OCI-LY7 (cell line): Measurements from ENCODE around the gene STK16. TPM values are rescaled to one million over a fixed set of nuclear protein-coding genes. Genes with fewer than 3 reads are reported as not detected.
A peak's percentile ranks its signal among the peaks of the same experiment; 100 is the strongest.

Experiments
- BruUV-seq: library from RNA; stranded (reverse); fragments of 400-500 nt; replicated peaks from 2 replicates; lab custom pipeline; 2021; lab: Mats Ljungman, UMichigan
- CTCF ChIA-PET: fragments of 300-600 bp; sonication (Branson Sonifier 250); formaldehyde crosslinking; loops from one replicate; lab custom pipeline; 2022; ENCODE audit warnings: antibody characterized with exemption; ENCODE audit not compliant: unreplicated experiment; lab: Charles Lee
- POLR2A ChIA-PET: fragments of 300-600 bp; sonication (Branson Sonifier 250); formaldehyde crosslinking; loops from one replicate; lab custom pipeline; 2022; ENCODE audit warnings: antibody characterized with exemption; lab: Charles Lee
- DNase-seq: peaks from one replicate; pipeline ENCODE4 v3.0.0-alpha.2; 2015; ENCODE audit warnings: low spot score
- H2AFZ ChIP-seq: fragments of 200-600 bp; sonication (generic), shearing (Covaris generic); 2 replicates; pipeline ENCODE4 v1.6.1; 2014; ENCODE audit warnings: mild to moderate bottlenecking, antibody characterized with exemption, low read length, moderate library complexity
- H3K27ac ChIP-seq: fragments of 200-600 bp; sonication (generic); 2 replicates; pipeline ENCODE4 v1.5.1; 2014; ENCODE audit warnings: mixed run types, low read depth, mild to moderate bottlenecking, moderate library complexity, low read length, inconsistent platforms; ENCODE audit not compliant: poor library complexity, severe bottlenecking
- H3K36me3 ChIP-seq: fragments of 200-600 bp; sonication (generic); 2 replicates; pipeline ENCODE4 v1.6.1; 2014; ENCODE audit warnings: mild to moderate bottlenecking, antibody characterized with exemption, low read length, moderate library complexity, mixed read lengths; ENCODE audit not compliant: insufficient read depth
- H3K4me1 ChIP-seq: fragments of 200-600 bp; sonication (generic); 2 replicates; pipeline ENCODE4 v1.5.1; 2014; ENCODE audit warnings: mild to moderate bottlenecking, low read length; ENCODE audit not compliant: insufficient read depth, poor library complexity, severe bottlenecking
- H3K4me2 ChIP-seq: fragments of 200-600 bp; sonication (generic); 2 replicates; pipeline ENCODE4 v1.6.1; 2014; ENCODE audit warnings: mild to moderate bottlenecking, low read length
- H3K4me3 ChIP-seq: fragments of 200-600 bp; sonication (generic); 2 replicates; pipeline ENCODE4 v1.5.1; 2014; ENCODE audit warnings: mild to moderate bottlenecking, low read depth, low read length; ENCODE audit not compliant: poor library complexity, severe bottlenecking
- H3K79me2 ChIP-seq: fragments of 200-600 bp; sonication (generic); 2 replicates; pipeline ENCODE4 v1.6.1; 2016; ENCODE audit warnings: low read depth, mild to moderate bottlenecking, low read length, moderate library complexity, mixed read lengths; ENCODE audit not compliant: insufficient read depth
- H3K9me2 ChIP-seq: fragments of 200-600 bp; sonication (generic); 2 replicates; pipeline ENCODE4 v1.6.1; 2016; ENCODE audit warnings: mild to moderate bottlenecking, low read length, mixed read lengths; ENCODE audit not compliant: insufficient read depth
- H3K9me3 ChIP-seq: fragments of 200-600 bp; sonication (generic); 2 replicates; pipeline ENCODE4 v1.6.1; 2014; ENCODE audit warnings: mild to moderate bottlenecking, mixed run types, low read length, mixed read lengths
- H4K20me1 ChIP-seq: fragments of 200-600 bp; sonication (generic); 2 replicates; pipeline ENCODE4 v1.6.1; 2014; ENCODE audit warnings: mild to moderate bottlenecking, antibody characterized with exemption, low read length, moderate library complexity, mixed read lengths; ENCODE audit not compliant: insufficient read depth
- EZH2phosphoT487 ChIP-seq: fragments of 200-600 bp; sonication (generic); IDR thresholded peaks from 2 replicates; pipeline ENCODE4 v1.6.1; 2018; ENCODE audit warnings: low read depth, borderline replicate concordance, mild to moderate bottlenecking, mixed run types, antibody characterized with exemption, low read length, moderate library complexity, mixed read lengths
- intact Hi-C: fragments of 100-400 bp; cut with micrococcal nuclease; formaldehyde crosslinking; loops from one replicate; pipeline ENCODE4 v1.10.0; 2022; ENCODE audit not compliant: unreplicated experiment
- total RNA-seq, 2 experiments: library from RNA; depleted of rRNA in 1 of 2; stranded (reverse); fragments of >200 nt in 1 of 2; shearing (Covaris generic) in 1 of 2; gene quantifications; 2 replicates each; pipeline ENCODE4 v1.2.3, GENCODE V29; 2014 to 2022
- TF ChIP-seq, protein P1 (sequence below): fragments of 200-600 bp; sonication (generic); conservative IDR thresholded peaks from 2 replicates; pipeline ENCODE4 v1.5.1; 2014; ENCODE audit warnings: mild to moderate bottlenecking, antibody characterized with exemption, low read length, moderate library complexity, mixed read lengths

The STK16 gene
- total RNA-seq, 2 experiments from 2014 or later = 23.4 to 39.5 TPM

DNA sequence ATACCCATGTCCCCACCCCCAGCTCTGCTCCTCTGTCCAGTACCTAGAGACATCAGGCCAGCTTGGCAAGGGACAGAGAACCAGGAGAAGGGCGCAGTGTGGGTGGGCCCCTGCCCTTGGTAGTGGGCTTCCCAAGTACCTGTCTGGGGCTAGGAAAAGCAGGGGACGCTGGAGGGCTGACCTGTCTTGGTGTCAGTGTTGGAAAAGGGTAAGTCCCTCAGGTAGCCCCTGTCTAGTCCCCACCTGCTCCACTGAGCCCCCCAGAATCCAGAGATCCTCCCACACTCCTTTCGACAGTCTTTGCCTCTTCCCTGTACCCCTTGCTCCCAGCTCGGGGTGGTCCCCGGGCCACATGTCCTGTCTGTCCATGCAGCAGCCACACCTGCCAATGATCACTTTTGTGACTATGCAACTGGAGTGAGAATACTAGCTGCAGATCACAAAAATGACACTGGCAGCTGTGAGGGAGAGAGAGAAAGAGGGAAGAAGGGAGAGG is 48.5 kb downstream of the STK16 start:
- CTCF ChIA-PET = no interaction called here
- Histone ChIP-seq H3K27ac (no peak overlapping the region), H3K4me1 (peaks cover 21% of the 10 kb centered on the region), H3K9me2 (no peaks in the 10 kb centered on the region), H4K20me1 (no peaks in the 10 kb centered on the region), H3K4me2 (no peak overlapping the region; the same call in 1 of the 2 replicates), H3K9me3 (no peaks in the 10 kb centered on the region), H3K36me3 (no peaks in the 10 kb centered on the region), H3K4me3 (no peak overlapping the region), H3K79me2 (no peaks in the 10 kb centered on the region), H2AFZ (no peak overlapping the region; the same call in 1 of the 2 replicates)
- intact Hi-C loops = loop anchor here (2.0 kb wide), 2 partner anchors 117 to 235 kb away; partner anchors contain the start of gene CNPPD1
- TF ChIP-seq, protein P1, sequence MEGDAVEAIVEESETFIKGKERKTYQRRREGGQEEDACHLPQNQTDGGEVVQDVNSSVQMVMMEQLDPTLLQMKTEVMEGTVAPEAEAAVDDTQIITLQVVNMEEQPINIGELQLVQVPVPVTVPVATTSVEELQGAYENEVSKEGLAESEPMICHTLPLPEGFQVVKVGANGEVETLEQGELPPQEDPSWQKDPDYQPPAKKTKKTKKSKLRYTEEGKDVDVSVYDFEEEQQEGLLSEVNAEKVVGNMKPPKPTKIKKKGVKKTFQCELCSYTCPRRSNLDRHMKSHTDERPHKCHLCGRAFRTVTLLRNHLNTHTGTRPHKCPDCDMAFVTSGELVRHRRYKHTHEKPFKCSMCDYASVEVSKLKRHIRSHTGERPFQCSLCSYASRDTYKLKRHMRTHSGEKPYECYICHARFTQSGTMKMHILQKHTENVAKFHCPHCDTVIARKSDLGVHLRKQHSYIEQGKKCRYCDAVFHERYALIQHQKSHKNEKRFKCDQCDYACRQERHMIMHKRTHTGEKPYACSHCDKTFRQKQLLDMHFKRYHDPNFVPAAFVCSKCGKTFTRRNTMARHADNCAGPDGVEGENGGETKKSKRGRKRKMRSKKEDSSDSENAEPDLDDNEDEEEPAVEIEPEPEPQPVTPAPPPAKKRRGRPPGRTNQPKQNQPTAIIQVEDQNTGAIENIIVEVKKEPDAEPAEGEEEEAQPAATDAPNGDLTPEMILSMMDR = no peak
- DNase-seq = no peak
- POLR2A ChIA-PET = interaction anchor here (1.0 to 3.2 kb wide), 4 partner anchors 13 to 400 kb away, joined by 3 to 13 read pairs (median 10); no protein-coding TSS in a partner anchor
- BruUV-seq = no TSS peak

DNA sequence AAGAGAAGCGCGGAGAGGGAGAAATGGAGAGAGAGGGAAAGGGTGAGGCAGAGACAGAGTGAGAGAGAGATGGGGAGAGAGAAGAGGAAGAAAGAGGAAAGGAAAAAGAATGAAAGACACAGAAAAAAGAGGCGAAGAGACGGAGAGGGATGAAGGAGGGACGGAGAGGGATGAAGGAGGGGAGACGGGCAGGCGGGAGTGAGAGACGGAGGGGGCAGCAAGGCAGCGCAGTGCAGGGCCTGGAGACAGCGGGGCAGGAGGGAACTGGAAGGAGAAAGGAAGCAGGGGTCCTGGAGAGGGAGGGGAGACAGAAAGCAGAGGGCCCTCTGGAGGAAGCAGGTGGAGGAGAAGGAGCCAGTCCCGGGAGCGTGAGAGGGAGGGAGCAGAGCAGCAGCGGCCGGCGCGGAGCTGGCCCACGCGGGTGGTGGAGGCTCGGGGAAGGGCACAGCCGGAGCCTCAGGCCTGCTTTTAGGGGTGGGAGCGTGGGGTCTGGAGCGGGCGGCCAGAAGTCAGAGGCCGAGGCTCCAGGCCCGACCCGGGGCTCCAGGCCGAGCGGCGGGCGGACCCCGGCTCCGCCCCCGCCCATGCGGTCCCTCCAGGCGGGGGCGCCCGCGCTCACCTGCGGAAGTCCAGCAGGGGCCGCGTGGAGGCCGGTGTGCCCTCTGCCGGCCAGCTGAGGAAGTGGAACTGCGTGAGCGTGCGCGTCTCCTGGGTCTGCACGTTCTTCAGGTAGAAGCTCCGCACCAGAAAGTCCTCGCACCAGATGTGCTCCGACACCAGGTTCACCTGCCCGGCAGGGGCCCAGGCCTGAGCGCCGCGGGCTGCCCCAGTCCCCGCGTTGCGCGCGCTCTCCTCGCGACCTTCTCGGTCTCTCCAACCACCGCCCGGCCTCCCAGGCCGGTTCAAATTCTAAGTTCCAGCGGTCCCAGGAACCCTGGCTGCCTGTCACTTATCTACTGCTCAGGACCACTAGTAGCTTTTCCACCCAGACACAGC is 49.4 kb downstream of the STK16 start:
- Histone ChIP-seq H3K36me3 (no peaks in the 10 kb centered on the region), H3K27ac (no peak overlapping the region), H3K4me2 (peak overlapping the region; percentile 76), H2AFZ (peak overlapping the region; percentile 79), H3K9me3 (no peaks in the 10 kb centered on the region), H3K4me3 (peak overlapping the region; percentile 64), H3K9me2 (no peaks in the 10 kb centered on the region), H3K4me1 (peaks cover 21% of the 10 kb centered on the region), H4K20me1 (no peaks in the 10 kb centered on the region), H3K79me2 (no peaks in the 10 kb centered on the region)
- ChIA-PET POLR2A (interaction anchor here (0.6 to 3.2 kb wide), 15 partner anchors 10 to 401 kb away, joined by 3 to 13 read pairs (median 3); partner anchors contain the start of genes ANKZF1, ATG9A, CNPPD1 and DNAJB2), CTCF (interaction anchor here (0.5 to 1.8 kb wide), 17 partner anchors 14 to 417 kb away, joined by 3 to 13 read pairs (median 3); partner anchors contain the start of genes CNPPD1, DNAJB2 and ZFAND2B)
- TF ChIP-seq EZH2phosphoT487 = no peak
- TF ChIP-seq, protein P1 = peak; percentile 97
- peak; percentile 92 for DNase-seq
- intact Hi-C loops = loop anchor here (1.0 to 2.0 kb wide), 4 partner anchors 15 to 236 kb away; partner anchors contain the start of genes CNPPD1 and DNAJB2
- BruUV-seq = no TSS peak
